SK-N-SH (cell line): ENCODE results near the gene EYA3.

Experiments
- CTCF ChIP-seq: fragments of 200-600 bp; sonication (generic); IDR thresholded peaks from 2 replicates; pipeline ENCODE4 v1.6.1; 2017; ENCODE audit warnings: antibody characterized with exemption, mild to moderate bottlenecking, moderate library complexity
- POLR2AphosphoS5 ChIP-seq: IDR thresholded peaks from 2 replicates; pipeline ENCODE4 v1.6.1; 2012; ENCODE audit warnings: low read depth, low read length
- RAD21 ChIP-seq: IDR thresholded peaks from 2 replicates; pipeline ENCODE4 v1.6.1; 2012; ENCODE audit warnings: mild to moderate bottlenecking, low read length
- TAF1 ChIP-seq: IDR thresholded peaks from 2 replicates; pipeline ENCODE4 v1.6.1; 2012; ENCODE audit warnings: low read depth, mild to moderate bottlenecking, low read length, moderate library complexity, borderline replicate concordance

GRCh38 chr1:28046716-28047115 is 41.7 kb downstream of the EYA3 start:
- TF ChIP-seq CTCF (no peak), POLR2AphosphoS5 (no peak), TAF1 (no peak), RAD21 (no peak)
